HG03060 (cell line): ENCODE results near the gene KIAA0825.

Source experiments
- ATAC-seq: cut with Tn5 transposase; IDR thresholded peaks from one replicate; pipeline ENCODE4 v1.9.1; 2021; ENCODE audit warnings: low read depth, moderate number of reproducible peaks; ENCODE audit not compliant: unreplicated experiment

The KIAA0825 gene

DNA sequence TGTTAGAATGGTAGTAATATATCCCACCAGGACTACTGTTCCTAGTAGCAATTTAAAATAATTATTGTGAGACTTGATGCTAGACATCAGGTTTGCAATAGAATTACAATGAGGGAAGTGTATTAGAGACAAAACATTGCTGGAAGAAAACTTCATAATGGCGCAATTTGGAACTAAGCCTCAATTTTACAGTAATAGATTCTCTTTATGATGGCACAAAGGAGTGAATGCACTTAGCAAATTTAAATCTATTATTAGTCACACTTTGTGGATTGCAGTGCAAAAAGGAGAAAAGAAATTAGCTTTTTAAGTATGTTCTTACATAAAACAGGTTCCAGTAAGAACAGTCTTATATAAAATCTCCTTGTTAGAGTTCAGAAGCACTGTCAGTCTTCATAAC lies 358.3 kb downstream of the KIAA0825 start:
- ATAC-seq: no peak

DNA sequence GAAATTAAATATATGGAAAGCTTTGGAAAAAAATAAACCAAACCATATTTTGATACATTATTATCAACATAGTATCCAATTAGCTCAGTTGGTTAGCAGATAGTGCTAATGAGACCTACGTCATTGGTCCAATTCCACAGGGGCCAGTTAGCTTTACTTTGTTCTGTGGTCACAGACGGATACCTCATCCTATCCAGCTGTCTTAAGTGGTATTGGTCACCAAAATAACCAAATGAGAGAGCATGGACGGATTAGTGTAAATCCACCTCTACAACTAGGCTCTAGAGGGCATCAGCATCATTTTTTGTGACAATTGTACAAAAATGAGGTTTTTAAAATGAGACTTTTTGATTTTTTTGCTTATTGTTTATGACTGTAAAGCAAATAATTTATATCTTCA lies 364.2 kb downstream of the KIAA0825 start:
- ATAC-seq: no peak

DNA sequence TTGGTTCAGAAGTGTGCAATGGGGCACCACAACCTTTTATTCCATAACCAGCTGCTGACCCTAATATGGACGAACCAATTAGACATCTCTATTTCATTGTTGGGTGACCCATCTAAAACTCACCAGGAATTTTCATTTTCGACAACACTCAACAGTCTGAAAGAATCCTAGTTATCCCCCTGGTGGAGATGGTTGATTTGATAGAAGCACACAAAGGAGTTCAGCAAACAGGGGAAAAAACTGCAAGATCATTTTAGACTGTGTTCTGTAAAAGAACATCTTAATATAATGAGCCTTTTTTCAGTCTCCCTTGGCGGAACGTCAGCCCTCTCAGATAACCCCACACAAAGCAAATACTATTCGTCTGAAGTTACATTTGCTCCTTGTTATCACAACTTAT lies 367.4 kb downstream of the KIAA0825 start:
- ATAC-seq: no peak

DNA sequence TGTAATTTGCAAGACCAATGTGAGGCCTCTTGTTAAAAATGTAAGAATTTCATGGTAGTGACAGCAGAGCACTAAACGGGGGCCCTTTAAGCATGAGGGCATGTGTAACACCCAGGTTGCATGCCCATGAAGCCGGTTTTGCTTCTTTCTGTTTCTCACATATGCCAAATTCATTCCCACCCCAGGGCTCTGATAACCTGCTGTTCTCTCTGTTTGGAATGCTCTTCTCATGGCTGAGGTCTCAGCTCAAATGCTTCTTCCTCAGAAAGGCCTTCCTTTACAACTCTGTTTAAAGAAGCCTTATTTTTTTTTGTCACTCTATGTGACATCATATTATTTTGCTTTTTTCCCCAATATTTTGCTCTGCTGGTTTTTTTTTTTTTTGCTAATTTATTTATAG lies 369.0 kb downstream of the KIAA0825 start:
- no peak for ATAC-seq

DNA sequence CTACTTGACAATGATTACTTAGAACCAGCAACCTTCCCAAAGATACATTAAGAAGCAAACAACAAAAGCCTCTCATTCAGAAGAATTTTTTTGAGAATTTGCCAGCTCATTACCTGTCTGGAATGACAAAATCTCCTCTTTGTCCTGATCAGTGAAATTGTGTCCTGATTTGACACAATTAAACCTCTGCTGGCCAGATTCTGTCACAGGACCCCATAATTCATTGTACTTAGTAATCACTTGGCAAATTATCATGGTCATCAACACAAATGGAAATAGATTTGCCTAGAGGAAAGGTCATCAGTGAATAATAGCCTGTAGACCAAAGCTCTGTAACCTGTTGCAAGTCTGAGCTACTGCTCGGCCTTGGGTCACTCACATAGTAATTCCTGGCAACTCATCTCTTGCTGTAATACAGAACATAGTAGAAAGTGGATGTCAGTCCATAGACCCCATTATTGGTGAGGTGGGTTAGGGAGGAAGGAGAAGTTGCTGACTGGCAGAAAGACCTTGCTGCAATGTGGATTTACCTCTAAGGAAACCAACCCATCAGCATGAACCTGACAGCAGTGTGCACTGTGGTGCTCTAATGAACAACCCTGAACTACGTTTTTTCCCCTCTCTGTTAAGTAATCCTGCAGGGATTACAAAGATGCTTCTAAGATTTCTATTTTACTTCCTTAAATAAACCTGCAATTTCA lies 370.1 kb downstream of the KIAA0825 start:
- ATAC-seq: no peak

DNA sequence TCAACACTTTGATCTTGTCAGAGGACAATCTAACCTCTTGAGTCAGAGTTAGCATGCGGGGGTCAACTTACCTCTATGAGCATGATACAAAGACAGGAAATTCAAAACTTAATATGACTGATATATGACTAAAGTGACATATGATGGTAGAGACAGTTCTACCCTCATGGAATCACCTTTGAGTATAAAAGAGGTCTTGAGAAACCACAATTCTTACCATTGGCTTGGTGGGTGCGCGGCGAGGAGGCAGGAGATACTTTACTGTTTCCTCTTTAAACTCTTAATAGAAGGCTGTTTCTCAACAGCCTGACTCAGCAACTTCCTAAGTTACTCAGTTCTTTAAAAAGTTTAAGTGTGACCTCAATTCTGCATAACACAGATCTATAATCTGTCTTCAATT lies 372.8 kb downstream of the KIAA0825 start:
- no peak for ATAC-seq

DNA sequence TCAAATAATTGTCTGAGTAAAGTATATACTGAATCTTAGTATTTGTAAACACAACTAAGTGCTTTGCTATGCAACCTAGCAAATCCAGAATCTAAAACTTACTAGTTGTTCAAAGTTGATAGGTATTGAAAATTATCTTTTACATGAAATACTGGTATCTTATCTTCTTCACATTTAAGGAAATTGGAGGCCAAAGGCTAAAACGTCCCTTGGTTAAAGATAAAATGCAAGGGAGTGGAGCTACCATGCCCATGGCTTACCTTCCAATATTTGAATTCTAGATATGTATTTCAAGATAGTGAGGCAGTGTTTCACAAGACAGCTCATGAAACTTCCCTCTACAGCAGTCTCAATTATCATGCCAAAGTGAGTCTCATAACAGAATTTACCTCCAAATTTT lies 373.5 kb downstream of the KIAA0825 start:
- ATAC-seq: no peak

DNA sequence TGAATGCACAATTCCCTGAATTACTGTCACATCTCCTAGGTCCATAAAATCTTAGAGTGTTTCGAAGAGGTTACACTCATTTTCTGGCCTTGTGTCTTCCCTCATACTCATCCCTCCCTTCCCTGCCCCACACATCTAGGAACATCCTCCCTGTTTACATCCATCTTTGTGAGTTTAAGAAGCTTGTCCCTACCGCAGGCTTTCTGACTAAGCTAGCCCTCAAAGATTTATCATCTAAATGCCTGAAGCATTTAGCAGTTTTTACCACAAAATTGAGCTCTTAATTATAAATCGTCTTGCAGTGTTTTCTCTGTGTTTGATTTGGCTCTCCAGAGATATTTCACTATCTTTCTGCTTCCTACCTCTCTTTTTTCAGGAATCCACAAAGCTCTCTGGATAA lies 374.8 kb downstream of the KIAA0825 start:
- no peak for ATAC-seq

DNA sequence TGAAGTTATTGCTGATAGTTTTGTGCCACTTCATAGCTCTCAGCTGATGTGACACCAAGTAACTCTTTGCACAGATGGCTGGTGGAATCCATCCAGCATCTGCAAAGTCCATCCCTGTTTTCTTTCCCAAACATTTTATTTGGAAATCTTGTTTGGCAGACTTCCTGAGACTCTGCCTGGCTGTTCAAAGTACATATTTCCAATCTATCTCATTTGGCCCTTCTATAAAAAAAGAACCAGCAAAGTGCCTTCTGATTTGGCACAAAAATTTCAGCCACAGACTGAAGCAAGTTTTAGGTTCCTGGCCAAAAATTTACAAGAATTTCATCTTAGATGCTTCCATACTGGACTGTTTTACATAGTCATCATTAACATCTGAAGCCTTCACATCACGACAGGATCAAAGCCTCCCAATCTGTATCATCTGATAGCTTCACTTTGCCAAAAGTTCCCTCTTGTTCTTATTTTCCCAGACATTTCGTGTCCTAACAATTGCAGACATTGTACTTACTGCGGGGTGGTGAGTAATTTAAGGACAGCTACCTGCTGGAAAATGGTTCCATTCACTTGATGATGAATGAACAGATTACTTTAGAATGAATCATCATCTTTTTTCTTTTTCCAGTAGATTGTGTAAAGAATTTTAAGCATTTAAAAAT lies 377.3 kb downstream of the KIAA0825 start:
- ATAC-seq: no peak

DNA sequence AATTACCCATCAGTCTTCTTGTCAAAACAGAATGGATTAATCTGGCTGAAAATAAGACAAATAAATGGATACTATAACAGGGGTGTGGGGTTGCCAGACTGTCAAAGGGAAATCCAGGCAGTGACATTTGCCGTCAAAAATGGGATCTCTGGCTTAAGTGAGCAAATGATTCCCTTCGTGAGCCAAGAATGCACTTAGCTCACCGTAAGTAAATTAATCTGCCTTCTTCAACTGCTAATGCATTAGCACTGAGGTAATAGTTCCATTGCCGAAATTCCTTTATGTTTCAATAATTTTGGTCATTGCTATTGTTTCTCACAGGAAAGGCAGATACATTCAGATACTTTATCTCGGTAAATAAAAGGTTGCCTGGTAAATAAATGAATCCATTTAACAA lies 377.8 kb downstream of the KIAA0825 start:
- no peak for ATAC-seq

DNA sequence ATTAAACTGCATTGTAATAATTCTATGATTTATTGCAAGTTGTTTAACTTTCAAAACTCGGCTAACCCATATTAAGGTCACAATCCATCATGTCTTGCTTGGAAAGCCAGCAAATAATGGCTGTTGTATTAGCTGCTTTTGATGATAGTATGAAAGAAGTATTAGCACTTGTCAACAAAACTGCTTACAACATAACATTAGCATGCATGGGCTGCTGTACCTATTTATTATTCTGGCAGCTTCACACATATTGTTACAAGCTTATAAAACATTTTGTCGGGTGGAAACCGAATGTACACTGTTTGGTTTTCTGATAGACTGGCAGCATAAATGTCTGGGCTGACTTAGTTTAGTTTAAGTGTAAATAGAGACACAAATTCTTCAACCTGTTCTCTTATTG lies 378.3 kb downstream of the KIAA0825 start:
- no peak for ATAC-seq

DNA sequence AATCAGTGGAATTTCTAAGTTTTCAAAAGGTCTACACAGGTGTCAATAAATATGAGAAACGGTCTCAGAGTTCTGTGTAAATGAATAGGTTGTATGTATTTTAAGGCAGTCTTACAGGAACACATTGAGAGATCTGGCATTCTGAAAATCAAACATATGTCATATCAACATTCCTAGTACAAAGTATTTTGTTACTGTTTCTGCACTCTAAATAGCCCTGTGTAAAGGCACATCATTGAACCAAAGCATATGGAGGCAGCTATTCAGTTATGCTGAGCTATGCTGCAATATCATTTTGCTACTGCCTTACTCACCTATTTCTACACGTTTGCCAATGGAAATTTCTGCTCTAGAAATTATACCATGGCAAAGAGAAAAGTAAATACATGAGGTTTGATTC lies 379.1 kb downstream of the KIAA0825 start:
- no peak for ATAC-seq

DNA sequence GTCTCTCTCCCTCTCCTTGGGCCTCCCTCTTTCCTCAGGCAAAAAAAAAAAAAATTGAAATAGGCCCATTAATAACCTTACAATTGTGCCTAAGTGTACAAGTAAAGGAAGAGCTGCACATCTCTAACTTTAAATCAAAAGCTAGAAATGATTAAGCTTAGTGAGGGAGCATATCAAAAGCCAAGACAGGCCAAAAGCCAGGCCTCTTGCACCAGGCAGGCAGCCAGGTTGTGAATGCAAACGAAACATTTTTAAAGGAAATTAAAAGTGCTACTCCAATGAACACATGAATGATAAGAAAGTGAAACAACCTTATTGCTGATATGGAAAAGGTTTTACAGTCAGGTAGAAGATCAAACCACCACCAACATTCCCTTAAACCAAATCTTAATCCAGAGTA lies 383.4 kb downstream of the KIAA0825 start:
- no peak for ATAC-seq

DNA sequence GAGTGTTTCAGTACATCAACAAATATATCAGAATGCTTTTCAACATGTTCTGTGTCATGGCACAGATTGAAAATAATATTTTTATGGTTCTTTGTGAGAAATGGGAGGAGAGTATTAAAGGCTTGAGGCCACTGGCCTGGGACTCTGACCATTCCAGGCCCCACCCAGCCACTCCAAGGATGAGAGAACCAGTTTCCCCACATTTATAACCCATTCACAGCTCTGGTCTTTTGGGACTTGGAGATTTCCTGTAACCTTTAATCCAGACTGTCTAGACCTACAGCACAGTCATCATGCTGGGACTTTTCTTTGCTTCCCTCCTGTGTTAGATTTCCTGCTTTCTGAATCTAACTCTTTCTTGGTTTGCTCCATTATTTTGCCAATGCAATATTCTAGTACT lies 389.6 kb downstream of the KIAA0825 start:
- ATAC-seq: no peak

DNA sequence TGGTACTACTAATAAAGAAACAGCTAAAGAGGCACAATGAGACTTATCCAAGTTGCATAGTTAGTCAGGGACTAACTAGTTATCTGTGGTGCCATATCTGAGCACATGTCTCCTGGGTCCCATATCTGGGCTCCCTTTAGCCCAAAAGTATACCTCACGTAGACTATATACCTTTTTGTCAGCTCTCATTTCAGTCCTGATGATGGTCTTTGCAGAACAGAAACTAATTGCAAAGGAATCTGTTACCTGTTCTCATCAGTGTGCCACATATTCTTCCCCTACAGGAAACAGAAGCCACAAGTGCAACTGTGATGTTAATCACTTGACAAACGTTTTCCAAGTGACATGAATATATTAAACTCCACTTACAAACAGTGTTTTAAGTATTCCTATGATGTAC lies 395.2 kb downstream of the KIAA0825 start:
- ATAC-seq: no peak

DNA sequence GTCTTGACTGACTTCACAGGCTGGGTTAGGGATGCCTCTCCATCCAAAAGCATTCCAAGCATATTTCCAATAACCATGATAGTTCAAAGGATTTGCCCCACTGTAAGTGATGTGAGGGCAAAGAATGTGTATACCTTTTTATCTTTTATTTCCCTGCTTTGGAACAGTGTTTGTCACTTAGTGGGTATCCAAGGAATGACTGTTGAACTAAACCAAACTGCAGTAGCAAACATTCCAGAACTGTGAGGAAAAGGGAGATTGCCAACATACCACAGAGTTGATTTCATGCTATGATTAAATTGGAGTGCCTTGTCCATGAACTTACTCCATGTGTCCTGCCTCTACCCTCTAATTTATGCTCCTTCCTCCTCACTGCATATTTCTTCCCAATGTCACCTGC lies 400.0 kb downstream of the KIAA0825 start:
- ATAC-seq: no peak

DNA sequence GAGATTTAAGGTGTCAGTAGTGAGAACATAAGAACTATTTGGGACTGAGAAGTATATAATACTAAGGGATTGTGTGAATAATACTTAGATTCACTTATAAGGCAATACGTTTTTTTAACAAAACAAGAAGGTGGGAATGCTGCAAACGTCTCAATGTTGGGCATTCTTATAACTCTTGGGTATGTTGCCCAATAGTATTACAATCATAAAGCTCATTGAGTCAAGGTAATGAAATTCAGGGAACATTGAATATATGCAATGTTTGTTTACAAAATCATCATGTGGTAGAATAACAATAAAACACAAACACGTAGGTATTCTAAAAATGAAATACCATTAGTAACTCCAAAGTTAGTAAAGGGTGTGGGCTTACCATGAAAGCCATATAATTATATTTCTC lies 400.7 kb downstream of the KIAA0825 start:
- no peak for ATAC-seq

DNA sequence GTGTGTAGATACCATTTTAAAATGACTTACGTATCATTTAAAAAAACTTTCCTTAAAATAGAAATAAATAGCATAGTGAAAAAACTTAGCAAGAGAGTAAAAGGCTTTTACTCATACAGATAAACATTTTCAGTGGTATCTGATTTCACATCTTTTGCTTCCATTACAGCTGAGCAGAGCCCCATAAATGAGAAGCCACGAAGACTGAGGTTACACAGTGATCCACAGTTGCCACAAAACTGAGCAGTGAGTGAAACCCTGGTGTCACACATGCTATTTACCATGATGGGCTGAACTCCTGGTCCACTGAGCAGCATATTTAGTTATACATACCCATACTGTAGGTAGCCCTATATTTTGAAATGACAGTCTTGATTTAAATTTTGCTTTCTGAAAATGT lies 401.2 kb downstream of the KIAA0825 start:
- ATAC-seq: no peak

DNA sequence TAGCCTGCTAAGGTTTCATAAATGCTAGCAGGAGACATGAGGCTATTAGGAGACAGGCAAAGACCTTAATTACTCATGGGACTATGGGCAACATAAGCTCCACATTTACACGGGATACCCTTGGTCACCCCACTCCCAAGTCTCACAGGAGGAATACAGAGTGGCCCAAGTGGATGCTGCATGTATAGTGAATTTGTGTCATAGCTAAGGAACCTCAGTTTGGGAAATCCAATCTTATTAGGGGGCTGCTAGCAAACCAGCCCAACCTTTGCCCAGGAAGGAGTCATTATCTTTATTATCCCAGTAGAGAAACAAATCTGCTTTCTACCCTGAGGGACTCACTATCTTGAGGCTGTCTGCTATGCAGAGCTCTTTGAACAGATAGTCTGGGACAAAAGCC lies 405.9 kb downstream of the KIAA0825 start:
- ATAC-seq: no peak

DNA sequence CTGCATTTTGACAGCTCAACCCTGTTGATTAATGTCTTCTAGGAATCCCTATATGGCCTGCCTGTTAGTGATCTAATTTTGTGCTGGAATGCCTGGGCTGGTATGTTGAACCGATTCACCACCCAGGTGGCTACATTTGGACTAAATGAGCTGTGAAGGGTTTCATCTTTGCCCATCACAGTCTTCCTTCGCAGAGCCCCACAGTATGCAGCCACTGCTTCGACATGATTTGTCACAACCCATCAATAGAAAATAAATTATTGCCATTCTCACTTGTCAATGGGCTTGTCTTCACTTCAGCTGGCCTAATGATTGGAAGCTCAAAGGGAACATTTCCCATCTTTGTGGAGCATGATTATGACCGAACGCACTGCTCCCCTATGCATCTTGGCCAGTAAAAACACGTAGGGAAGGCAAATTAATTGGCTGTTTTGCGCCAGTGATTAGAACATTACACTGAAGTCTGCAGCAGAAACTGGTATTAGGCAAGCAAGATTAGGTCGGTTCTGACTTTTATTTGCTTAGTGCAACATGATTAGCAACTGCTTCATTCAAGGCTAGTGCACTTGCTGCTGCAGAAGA lies 408.5 kb downstream of the KIAA0825 start:
- no peak for ATAC-seq

DNA sequence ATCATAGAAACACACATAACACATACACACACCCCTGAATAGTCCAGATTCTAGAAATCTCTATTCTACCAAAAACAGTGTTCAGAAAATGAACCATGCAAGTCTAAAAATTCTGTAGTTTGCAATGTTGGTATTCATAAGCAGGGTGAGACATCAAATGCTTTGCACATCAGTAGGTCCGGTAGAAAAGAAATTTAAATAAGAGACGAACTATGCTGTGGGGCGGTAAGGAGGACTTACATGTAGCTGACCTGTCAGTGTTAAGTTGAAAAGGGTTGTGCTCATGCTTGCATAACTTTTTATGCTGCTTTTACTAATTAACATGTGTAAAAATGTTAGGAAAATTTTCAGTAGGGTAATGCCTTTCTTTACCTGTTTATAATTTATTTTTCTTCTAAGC lies 409.1 kb downstream of the KIAA0825 start:
- no peak for ATAC-seq

DNA sequence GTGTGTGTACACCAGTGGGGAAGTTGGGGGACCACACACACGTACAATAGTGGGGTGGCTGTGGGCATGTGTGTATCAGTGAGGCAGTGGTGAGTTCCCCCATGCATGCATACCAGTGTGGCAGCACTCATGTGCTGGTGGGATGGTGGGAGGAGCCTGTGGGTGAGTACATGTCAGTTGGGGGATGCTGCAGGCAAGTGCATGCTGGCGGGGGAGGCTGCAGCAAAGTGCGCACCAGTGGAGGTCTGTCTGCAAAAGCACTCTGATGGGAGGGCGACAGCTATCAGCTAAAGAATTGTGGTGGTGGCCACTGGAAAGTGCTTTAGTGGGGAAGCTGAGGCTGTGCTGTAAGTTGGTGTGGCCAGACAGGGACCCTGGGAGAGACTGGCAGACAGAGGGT lies 418.8 kb downstream of the KIAA0825 start:
- no peak for ATAC-seq
